ENCODE results near the gene MRPL30.
"Not testable (repeated sequence)": the region's sequence is repeated elsewhere in the genome, so short reads cannot be mapped to it uniquely, and the experiment has no call there.

The MRPL30 gene

DNA sequence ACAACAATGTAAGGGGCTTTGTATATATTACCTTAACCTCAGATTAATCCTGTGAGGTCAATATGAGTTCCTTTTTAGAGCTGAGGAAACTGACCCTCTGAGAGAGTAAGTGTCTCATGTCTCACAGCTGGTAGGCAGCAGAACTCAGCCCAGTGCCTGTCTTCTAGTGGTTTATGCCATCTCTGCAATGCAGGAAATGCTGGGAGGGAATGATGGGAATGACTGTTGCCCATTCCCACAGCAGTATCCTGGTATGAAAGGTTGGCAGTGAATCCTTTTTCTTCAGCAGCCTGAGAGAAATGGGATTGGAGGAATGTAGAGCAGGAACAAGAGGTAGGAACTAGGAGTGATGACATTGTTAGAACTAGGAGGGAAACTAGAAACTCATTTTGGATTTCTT, 6.0 kb downstream of the MRPL30 start:
- no peak for DNase-seq

- DNase-seq: no peak
These were observed 7.4 kb downstream of the MRPL30 start for GRCh38 chr2:99188357-99188756.

DNA sequence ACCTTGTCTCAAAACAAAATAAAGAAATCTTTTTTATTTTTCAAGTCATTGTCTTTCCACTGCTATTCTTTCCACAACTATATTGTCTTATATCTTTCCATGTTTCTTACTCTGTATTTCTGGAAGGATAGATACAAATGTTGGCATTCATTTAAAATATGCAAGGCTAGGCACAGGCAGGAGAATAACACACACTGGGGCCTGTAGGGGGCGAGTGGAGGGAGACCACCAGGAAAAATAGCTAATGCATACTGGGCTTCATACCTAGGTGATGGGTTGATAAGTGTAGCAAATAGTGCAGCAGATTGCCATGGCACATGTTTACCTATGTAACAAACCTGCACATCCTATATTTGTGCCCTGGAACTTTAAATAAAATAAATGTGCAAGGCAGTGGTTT, 9.6 kb downstream of the MRPL30 start:
- no peak for DNase-seq

- DNase-seq: not testable (repeated sequence)
These were observed 11.4 kb downstream of the MRPL30 start for GRCh38 chr2:99192364-99192763.

- no peak for DNase-seq
These were observed 17.3 kb downstream of the MRPL30 start for GRCh38 chr2:99198103-99198841.

GRCh38 chr2:99200076-99200800, 19.3 kb downstream of the MRPL30 start:
- DNase-seq: no peak

DNA sequence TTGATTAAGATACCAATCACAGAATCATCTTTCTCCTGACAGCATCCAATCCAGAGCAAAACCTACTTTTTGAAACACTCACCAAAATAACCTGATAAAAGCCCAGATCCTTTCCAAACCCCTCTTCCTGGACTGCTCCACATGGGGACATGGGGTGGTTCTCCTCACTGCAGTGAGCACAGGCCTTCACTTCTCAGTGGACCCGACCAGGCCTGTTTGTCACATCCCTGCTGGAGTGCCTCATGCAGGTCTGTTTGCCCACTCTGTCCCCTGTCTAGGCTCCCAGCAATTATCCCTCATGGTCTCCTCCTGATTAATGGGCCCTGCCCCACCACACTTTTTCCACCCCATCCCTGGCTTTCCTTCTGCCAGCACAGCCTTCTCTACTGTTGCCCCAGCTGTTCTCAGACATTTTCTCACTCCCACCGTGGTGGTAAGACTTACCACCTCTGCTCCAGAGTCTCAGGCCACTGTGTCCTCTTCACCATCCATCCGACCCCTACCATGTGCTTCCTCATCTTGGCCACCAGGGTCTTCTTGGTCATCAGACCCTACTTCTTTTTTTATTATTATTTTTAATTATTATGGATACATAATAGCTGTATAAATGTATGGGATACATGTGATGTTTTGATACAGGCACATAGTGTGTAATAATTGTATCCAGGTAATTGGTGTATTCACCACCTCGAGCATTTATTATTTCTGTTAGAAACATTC, 21.1 kb downstream of the MRPL30 start:
- DNase-seq: no peak

DNA sequence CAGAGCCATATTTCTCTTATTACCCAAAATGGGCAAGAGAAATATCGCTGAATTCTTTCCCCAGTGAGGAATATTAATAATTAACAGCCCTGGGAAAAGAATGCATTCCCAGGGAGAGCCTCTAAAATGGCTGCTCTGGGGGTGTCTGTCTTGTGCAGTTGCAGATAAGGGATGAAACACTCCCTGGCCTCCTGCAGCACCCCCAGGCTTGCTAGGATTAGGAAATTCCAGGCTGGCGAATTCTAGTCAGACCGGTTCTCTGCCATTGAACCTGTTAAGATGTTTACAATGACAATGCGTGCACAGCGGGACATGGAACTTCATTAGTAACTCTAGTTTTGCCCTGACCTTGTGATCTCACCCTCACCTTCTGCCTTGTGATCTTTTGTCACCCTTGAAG, 24.5 kb downstream of the MRPL30 start:
- DNase-seq: no peak

DNA sequence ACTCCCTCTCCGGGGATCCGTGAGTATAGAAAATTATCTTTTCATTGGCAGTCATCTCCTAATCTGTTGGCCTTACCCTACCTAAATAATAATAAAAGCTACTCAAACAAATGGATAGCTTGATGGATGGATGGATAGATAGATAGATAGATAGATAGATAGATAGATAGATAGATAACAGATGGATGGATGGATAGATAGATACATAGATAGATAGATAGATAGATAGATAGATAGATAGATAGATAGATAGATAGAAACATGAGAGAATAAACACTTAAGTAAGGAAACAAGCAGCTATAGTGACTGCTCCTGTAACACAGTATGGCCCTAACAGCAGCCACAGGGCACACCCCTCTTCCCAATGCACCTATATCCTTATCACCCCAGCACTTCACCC, 35.1 kb downstream of the MRPL30 start:
- no peak for DNase-seq

- DNase-seq: no peak
These were observed 37.0 kb downstream of the MRPL30 start for GRCh38 chr2:99217929-99218501.

GRCh38 chr2:99233177-99233576, 52.2 kb downstream of the MRPL30 start:
- not testable (repeated sequence) for DNase-seq

DNA sequence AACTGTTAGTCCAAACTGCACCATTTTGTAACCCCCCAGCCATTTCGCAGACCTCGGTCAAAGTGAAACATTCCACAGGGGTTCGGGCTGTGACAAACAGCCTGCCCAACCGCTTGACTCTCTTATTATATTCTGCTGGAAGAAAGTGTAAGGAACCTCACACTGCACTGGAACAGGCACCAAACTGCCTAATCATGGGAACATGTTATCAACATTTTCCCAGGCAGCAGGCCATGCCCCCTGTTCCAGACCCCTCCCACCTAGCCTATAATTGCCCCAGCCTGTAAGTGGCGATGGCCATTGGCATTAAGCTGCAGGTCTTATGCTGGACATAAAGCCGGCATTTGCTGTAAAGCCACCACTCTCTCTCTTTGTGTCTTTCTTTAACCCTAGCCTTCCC, 57.6 kb downstream of the MRPL30 start:
- DNase-seq: no peak

DNA sequence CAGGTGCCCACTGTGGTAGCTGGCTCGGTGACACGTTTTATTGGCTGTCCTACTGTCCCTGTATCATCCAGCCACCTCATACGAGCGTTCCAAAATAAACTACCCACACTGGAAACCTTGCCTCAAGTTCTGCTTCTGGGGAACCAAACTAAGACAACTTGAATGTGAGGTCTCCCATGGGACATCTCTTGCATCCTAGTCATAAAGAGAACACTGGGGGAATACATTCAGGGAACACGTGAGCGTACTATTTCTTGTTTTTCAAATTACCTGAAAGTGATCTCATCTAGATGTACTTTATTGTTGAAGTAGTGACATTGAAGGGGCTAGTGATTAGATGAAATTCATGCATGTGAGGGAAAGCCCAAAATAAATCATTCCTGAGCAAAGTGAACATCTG, 59.4 kb downstream of the MRPL30 start:
- no peak for DNase-seq

DNA sequence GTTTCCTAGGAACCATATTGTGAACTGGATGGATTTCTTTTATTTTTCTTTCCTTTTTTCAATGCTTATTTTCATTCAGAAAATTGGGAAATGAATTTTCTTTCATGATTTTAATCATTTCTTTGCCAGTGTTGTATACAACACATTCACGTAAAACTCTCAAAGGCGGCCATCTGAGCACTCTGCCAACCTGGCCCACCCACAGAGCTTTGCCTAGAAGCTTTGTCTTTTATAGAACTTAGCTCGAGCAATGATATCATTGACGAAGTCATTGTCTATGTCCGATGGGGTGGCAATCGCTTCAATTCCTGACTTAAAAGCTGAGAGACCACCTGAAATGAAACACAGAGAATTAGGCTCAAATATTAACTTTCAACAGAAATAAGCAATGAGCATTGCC, 61.2 kb downstream of the MRPL30 start:
- DNase-seq: no peak
